Calu3 (cell line): ENCODE data around the gene WDFY3. TPM values are rescaled to one million over a fixed set of nuclear protein-coding genes. Genes with fewer than 3 reads are reported as not detected.

ENCODE experiments used
- BruUV-seq: library from RNA; stranded (reverse); fragments of 400-500 nt; replicated peaks from 2 replicates; lab custom pipeline; 2021; lab: Mats Ljungman, UMichigan
- CTCF ChIA-PET: fragments of 300-600 bp; sonication (Branson Sonifier 250); formaldehyde crosslinking; loops from one replicate; lab custom pipeline; 2022; ENCODE audit warnings: antibody characterized with exemption; lab: Charles Lee
- DNase-seq: peaks from one replicate; pipeline ENCODE4 v3.0.0; 2022
- H3K27ac Mint-ChIP-seq: one replicate; pipeline ENCODE4 v1.8.0; 2022; ENCODE audit warnings: mixed read lengths; ENCODE audit not compliant: unreplicated experiment
- H3K27me3 Mint-ChIP-seq: one replicate; pipeline ENCODE4 v1.8.0; 2022; ENCODE audit warnings: mixed read lengths; ENCODE audit not compliant: unreplicated experiment
- H3K36me3 Mint-ChIP-seq: one replicate; pipeline ENCODE4 v1.8.0; 2022; ENCODE audit warnings: mild to moderate bottlenecking, moderate library complexity, mixed read lengths; ENCODE audit not compliant: insufficient read depth, unreplicated experiment
- H3K4me1 Mint-ChIP-seq: one replicate; pipeline ENCODE4 v1.8.0; 2022; ENCODE audit warnings: mild to moderate bottlenecking, low read depth, mixed read lengths; ENCODE audit not compliant: unreplicated experiment
- H3K4me3 Mint-ChIP-seq: one replicate; pipeline ENCODE4 v1.8.0; 2022; ENCODE audit warnings: mild to moderate bottlenecking, low read depth, moderate library complexity, mixed read lengths; ENCODE audit not compliant: unreplicated experiment
- H3K9me3 Mint-ChIP-seq: one replicate; pipeline ENCODE4 v1.8.0; 2022; ENCODE audit warnings: low read depth, mixed read lengths; ENCODE audit not compliant: unreplicated experiment
- CTCF ChIP-seq: fragments of 200-600 bp; IDR thresholded peaks from one replicate; pipeline ENCODE4 v1.8.0; 2022; ENCODE audit warnings: antibody characterized with exemption; ENCODE audit not compliant: unreplicated experiment
- intact Hi-C: fragments of 100-400 bp; cut with micrococcal nuclease; formaldehyde crosslinking; loops from one replicate; pipeline ENCODE4 v1.10.0; 2022; ENCODE audit not compliant: unreplicated experiment
- total RNA-seq: library from RNA; stranded (reverse); gene quantifications from 2 replicates; pipeline ENCODE4 v1.2.3, GENCODE V29; 2022

Gene WDFY3
- total RNA-seq, 1 experiment from 2014 or later, result 31.5 TPM

GRCh38 chr4:84917086-84917821 lies 49.2 kb downstream of the WDFY3 start:
- Mint-ChIP-seq H3K27ac (no peak overlapping the region), H3K36me3 (peaks cover 6% of the 10 kb centered on the region), H3K9me3 (no peaks in the 10 kb centered on the region), H3K27me3 (no peaks in the 10 kb centered on the region), H3K4me3 (no peak overlapping the region), H3K4me1 (peaks cover 19% of the 10 kb centered on the region)
- intact Hi-C loops, result no loop called here
- no peak for TF ChIP-seq CTCF
- DNase-seq, result no peak
- CTCF ChIA-PET, result interaction anchor here (0.6 kb wide), 1 partner anchor 800 kb away, joined by 3 read pairs; no protein-coding TSS in a partner anchor
- no TSS peak for BruUV-seq

DNA sequence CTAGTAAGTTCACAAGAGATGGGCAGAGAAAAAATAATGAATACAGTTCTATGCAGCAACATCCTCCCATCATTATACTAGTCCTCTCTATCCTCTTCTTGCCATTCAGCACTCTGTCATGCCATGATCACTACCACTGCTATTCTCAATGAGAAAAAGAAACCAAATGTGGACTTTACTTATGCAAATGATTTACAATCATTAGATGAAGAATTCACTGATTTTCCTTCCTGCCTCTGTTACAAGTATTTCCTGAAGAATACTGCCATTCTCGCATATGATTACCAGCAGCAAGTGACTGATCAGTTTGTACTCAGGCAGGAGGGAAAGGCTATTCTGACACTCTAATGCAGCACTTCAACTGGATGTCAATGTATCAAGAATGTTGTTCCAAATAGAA lies 50.3 kb downstream of the WDFY3 start:
- peaks cover 19% of the 10 kb centered on the region for H3K4me1 Mint-ChIP-seq
- intact Hi-C loops, result no loop called here
- BruUV-seq, result no TSS peak
- no peak overlapping the region for H3K27ac Mint-ChIP-seq
- TF ChIP-seq CTCF, result no peak
- CTCF ChIA-PET, result interaction anchor here (0.6 kb wide), 1 partner anchor 799 kb away, joined by 3 read pairs; no protein-coding TSS in a partner anchor
- H3K36me3 Mint-ChIP-seq, result peaks cover 6% of the 10 kb centered on the region
- H3K27me3 Mint-ChIP-seq, result no peaks in the 10 kb centered on the region
- H3K9me3 Mint-ChIP-seq, result no peaks in the 10 kb centered on the region
- H3K4me3 Mint-ChIP-seq, result no peak overlapping the region
- no peak for DNase-seq

DNA sequence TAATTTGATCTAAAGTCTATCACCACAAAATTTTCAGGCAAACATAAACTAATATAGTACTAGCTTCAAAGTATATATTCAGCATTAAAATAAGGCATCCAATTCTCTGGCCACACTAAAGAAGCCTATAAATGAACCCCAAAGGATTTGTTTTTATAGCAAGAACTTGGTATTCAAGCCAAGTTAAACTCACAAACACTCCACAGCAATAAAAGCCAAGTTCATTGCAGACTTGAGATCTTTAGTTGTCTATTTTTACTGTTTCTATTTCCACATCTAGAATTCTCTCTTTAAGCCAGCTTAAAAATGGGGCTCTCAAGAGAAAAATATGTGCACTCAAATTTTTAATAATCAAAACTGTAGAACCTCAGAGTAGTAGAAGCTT lies 51.1 kb downstream of the WDFY3 start:
- no peak overlapping the region for H3K4me3 Mint-ChIP-seq
- no peak for DNase-seq
- peaks cover 11% of the 10 kb centered on the region for H3K4me1 Mint-ChIP-seq
- peaks cover 6% of the 10 kb centered on the region for H3K36me3 Mint-ChIP-seq
- no peaks in the 10 kb centered on the region for H3K9me3 Mint-ChIP-seq
- no TSS peak for BruUV-seq
- TF ChIP-seq CTCF, result no peak
- H3K27ac Mint-ChIP-seq, result no peak overlapping the region
- CTCF ChIA-PET, result no interaction called here
- no peaks in the 10 kb centered on the region for H3K27me3 Mint-ChIP-seq
- intact Hi-C loops, result no loop called here

- Mint-ChIP-seq H3K36me3 (peaks cover 6% of the 10 kb centered on the region), H3K4me3 (no peak overlapping the region), H3K4me1 (peaks cover 11% of the 10 kb centered on the region), H3K27me3 (no peaks in the 10 kb centered on the region), H3K9me3 (no peaks in the 10 kb centered on the region), H3K27ac (no peak overlapping the region)
- no TSS peak for BruUV-seq
- intact Hi-C loops, result no loop called here
- no peak for DNase-seq
- no peak for TF ChIP-seq CTCF
- CTCF ChIA-PET, result no interaction called here
Observed at GRCh38 chr4:84914686-84915395, 51.6 kb downstream of the WDFY3 start.
